GM21381 (cell line): Measurements from ENCODE around the gene FUT3.
"Not testable (repeated sequence)": the region's sequence is repeated elsewhere in the genome, so short reads cannot be mapped to it uniquely, and the experiment has no call there.

Experiments
- ATAC-seq: cut with Tn5 transposase; IDR thresholded peaks from one replicate; pipeline ENCODE4 v1.9.1; 2021; ENCODE audit warnings: mild to moderate bottlenecking, moderate library complexity; ENCODE audit not compliant: unreplicated experiment

FUT3 gene

GRCh38 chr19:5882421-5882968 lies 31.2 kb upstream of the FUT3 start:
- ATAC-seq: no peak

- ATAC-seq: no peak
Observed at GRCh38 chr19:5881543-5882299, 30.5 kb upstream of the FUT3 start.

GRCh38 chr19:5880604-5881078 lies 29.4 kb upstream of the FUT3 start:
- no peak for ATAC-seq

- ATAC-seq: no peak
Observed at GRCh38 chr19:5880196-5880595, 28.9 kb upstream of the FUT3 start.

GRCh38 chr19:5877882-5878281 lies 26.6 kb upstream of the FUT3 start:
- ATAC-seq: no peak

- ATAC-seq: no peak
Observed at GRCh38 chr19:5877427-5877826, 26.2 kb upstream of the FUT3 start.

- not testable (repeated sequence) for ATAC-seq
Observed at GRCh38 chr19:5874496-5874895, 23.2 kb upstream of the FUT3 start.

GRCh38 chr19:5873617-5874199 lies 22.5 kb upstream of the FUT3 start:
- no peak for ATAC-seq

GRCh38 chr19:5870986-5871394 lies 19.7 kb upstream of the FUT3 start:
- no peak for ATAC-seq

- no peak for ATAC-seq
Observed at GRCh38 chr19:5867201-5868136, 16.2 kb upstream of the FUT3 start.

- no peak for ATAC-seq
Observed at GRCh38 chr19:5865772-5866171, 14.5 kb upstream of the FUT3 start.

GRCh38 chr19:5864725-5865486 lies 13.7 kb upstream of the FUT3 start:
- ATAC-seq: no peak

- no peak for ATAC-seq
Observed at GRCh38 chr19:5864013-5864720, 12.9 kb upstream of the FUT3 start.

GRCh38 chr19:5863030-5863665 lies 11.9 kb upstream of the FUT3 start:
- no peak for ATAC-seq

- no peak for ATAC-seq
Observed at GRCh38 chr19:5857203-5858081, 6.2 kb upstream of the FUT3 start.

GRCh38 chr19:5855151-5855550 lies 3.9 kb upstream of the FUT3 start:
- ATAC-seq: not testable (repeated sequence)

- ATAC-seq: not testable (repeated sequence)
Observed at GRCh38 chr19:5854121-5854520, 2.9 kb upstream of the FUT3 start.

GRCh38 chr19:5850743-5851293 lies 431 bp downstream of the FUT3 start:
- ATAC-seq: no peak
